Left ventricle myocardium inferior (tissue), 1 donor: ENCODE measurements around the gene PDLIM5. TPM values are rescaled to one million over a fixed set of nuclear protein-coding genes. Genes with fewer than 3 reads are reported as not detected.

ENCODE experiments used
- DNase-seq: peaks from one replicate; pipeline ENCODE4 v3.0.0-alpha.2; 2020
- H3K27ac ChIP-seq: fragments of 200-600 bp; replicated peaks from 2 replicates; pipeline ENCODE4 v1.8.0; 2021
- H3K27me3 ChIP-seq: fragments of 200-600 bp; 2 replicates; pipeline ENCODE4 v1.8.0; 2021; ENCODE audit warnings: low read depth
- H3K36me3 ChIP-seq: fragments of 200-600 bp; 2 replicates; pipeline ENCODE4 v1.8.0; 2021
- H3K4me1 ChIP-seq: fragments of 200-600 bp; 2 replicates; pipeline ENCODE4 v1.8.0; 2021
- H3K4me3 ChIP-seq: fragments of 200-600 bp; 2 replicates; pipeline ENCODE4 v1.8.0; 2021; ENCODE audit warnings: mild to moderate bottlenecking, moderate library complexity
- H3K9me3 ChIP-seq: fragments of 200-600 bp; replicated peaks from 2 replicates; pipeline ENCODE4 v1.8.0; 2021
- intact Hi-C: fragments of 100-400 bp; cut with micrococcal nuclease; formaldehyde crosslinking; loops from one replicate; pipeline ENCODE4 v1.11.0; 2022
- total RNA-seq: library from RNA; stranded (reverse); fragmentation: NEBNext Ultra II Directional; extraction: Animal tissue kit (Norgen Biotek cat#: 25700); gene quantifications from one replicate; pipeline ENCODE4 v1.2.1, GENCODE V29; 2021
- TF ChIP-seq, protein P1 (sequence below): fragments of 200-600 bp; IDR thresholded peaks from 2 replicates; pipeline ENCODE4 v1.8.0; 2021; ENCODE audit warnings: antibody characterized with exemption, mild to moderate bottlenecking, borderline replicate concordance
- donor health status: DM: no; HTN: yes; CAD: no; lungs with severe emphysema.

Gene PDLIM5
- total RNA-seq, 1 donor from 2014 or later, result 982 TPM

DNA sequence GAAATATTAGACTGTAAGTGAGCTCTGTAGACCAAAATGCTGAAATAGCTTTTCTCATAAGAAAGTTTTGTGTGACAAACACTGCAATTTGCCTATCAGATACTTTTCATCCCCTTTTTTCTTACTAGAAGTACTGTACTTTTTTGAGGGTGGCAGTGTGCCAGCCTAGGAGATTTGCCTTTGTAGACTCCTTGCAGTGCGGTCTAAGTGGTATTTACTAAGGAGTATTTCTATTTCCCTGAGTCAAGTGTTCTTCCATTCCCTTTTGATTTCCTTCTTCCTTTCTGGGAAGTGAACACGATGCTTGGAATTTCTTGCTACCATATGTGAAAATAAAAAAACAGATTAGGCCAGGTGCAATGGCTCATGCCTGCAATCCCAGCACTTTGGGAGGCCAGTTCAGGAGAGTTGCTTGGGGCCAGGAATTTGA lies 34.6 kb downstream of the PDLIM5 start:
- H3K4me1 ChIP-seq, result peaks cover 100% of the 10 kb centered on the region
- intact Hi-C loops, result no loop called here
- no peaks in the 10 kb centered on the region for H3K36me3 ChIP-seq
- no peak for DNase-seq
- H3K27me3 ChIP-seq, result no peaks in the 10 kb centered on the region
- H3K27ac ChIP-seq, result peak overlapping the region; percentile 56
- H3K4me3 ChIP-seq, result peak overlapping the region; percentile 7
- H3K9me3 ChIP-seq, result no peaks in the 10 kb centered on the region
- TF ChIP-seq, protein P1, sequence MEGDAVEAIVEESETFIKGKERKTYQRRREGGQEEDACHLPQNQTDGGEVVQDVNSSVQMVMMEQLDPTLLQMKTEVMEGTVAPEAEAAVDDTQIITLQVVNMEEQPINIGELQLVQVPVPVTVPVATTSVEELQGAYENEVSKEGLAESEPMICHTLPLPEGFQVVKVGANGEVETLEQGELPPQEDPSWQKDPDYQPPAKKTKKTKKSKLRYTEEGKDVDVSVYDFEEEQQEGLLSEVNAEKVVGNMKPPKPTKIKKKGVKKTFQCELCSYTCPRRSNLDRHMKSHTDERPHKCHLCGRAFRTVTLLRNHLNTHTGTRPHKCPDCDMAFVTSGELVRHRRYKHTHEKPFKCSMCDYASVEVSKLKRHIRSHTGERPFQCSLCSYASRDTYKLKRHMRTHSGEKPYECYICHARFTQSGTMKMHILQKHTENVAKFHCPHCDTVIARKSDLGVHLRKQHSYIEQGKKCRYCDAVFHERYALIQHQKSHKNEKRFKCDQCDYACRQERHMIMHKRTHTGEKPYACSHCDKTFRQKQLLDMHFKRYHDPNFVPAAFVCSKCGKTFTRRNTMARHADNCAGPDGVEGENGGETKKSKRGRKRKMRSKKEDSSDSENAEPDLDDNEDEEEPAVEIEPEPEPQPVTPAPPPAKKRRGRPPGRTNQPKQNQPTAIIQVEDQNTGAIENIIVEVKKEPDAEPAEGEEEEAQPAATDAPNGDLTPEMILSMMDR, result no peak

DNA sequence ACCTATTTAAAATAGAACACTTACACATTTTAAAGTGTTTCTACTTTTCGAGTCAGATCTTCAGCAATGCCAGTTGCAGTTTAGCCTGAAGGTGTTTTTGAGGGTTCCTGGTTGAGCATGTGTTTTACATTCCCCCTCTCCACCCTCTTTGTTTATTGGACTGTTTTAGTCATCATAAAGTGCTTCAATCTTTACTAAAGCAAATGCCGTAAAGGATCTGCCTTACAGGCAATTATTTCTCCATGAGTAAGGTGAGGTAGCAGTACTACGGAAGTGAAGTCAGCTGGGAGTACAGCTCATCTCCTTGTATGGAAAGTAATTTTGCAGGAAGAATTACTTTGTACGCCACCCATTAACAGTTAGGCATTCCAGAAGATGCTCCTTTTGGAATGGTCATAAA lies 36.9 kb downstream of the PDLIM5 start:
- no peak for DNase-seq
- intact Hi-C loops, result no loop called here
- peaks cover 2% of the 10 kb centered on the region for H3K36me3 ChIP-seq
- peak overlapping the region; percentile 56 for H3K27ac ChIP-seq
- peaks cover 100% of the 10 kb centered on the region for H3K4me1 ChIP-seq
- H3K27me3 ChIP-seq, result no peaks in the 10 kb centered on the region
- TF ChIP-seq, protein P1, result no peak
- no peaks in the 10 kb centered on the region for H3K9me3 ChIP-seq
- peak overlapping the region; percentile 7 for H3K4me3 ChIP-seq

DNA sequence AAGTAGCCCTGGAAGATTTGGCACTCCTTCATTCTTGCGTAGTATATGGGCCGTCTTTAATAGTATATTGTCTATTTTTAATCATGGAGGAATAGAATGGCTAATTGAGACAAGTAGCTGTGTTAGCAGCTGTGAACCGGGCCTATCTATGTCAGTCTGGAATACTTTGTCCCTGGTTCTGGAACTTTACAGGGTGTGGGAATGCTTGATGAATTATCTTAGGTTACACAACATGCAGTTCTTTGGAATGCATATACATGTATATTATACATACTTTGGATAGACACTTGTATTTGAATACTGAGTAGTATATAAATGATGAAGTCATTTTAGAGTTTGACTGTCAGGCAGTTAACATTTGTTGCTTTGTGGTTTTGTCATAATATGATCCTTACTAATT lies 37.4 kb downstream of the PDLIM5 start:
- H3K36me3 ChIP-seq, result peaks cover 5% of the 10 kb centered on the region
- H3K9me3 ChIP-seq, result no peaks in the 10 kb centered on the region
- H3K4me1 ChIP-seq, result peaks cover 96% of the 10 kb centered on the region
- intact Hi-C loops, result no loop called here
- no peak overlapping the region for H3K4me3 ChIP-seq
- TF ChIP-seq, protein P1, result no peak
- DNase-seq, result no peak
- H3K27me3 ChIP-seq, result no peaks in the 10 kb centered on the region
- peak overlapping the region; percentile 56 for H3K27ac ChIP-seq

DNA sequence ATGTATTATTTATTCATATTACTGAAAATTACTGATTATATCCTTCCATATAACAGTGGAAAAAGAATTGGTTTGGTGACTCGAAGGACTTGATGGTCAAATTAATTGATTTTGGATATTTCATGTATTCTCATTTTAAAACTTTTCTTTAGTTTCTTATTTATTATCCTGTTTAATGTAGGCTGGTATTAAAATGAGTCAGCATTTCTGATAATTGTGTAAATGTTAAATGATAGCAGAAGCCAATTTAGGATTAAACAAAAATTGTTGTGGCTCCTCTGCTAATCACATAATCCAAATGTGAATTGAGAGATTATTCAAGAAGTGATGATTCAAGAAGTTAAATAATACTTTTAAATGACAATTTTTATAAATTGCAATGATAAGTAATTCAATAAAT lies 38.7 kb downstream of the PDLIM5 start:
- peaks cover 93% of the 10 kb centered on the region for H3K4me1 ChIP-seq
- no peaks in the 10 kb centered on the region for H3K27me3 ChIP-seq
- H3K9me3 ChIP-seq, result no peaks in the 10 kb centered on the region
- no peak overlapping the region for H3K4me3 ChIP-seq
- TF ChIP-seq, protein P1, result no peak
- intact Hi-C loops, result no loop called here
- no peak for DNase-seq
- peaks cover 5% of the 10 kb centered on the region for H3K36me3 ChIP-seq
- no peak overlapping the region for H3K27ac ChIP-seq

DNA sequence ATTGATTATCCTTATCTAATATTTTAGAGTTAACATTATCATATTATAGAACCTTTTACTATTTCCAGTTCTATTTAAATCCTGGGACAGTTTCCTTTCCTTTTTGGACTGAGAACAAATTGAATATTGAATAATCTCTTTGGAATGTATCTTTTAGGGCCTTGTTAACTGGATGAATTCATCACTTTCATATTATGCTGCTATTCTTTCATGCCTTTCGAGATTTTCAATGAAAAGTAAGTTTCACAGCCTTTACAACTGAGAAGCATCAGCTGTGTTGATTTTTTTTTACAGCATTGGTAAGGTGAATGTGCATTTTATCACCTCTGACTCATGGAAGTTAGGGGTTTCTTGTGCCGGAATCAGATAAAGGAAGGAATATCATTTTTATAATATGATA lies 39.6 kb downstream of the PDLIM5 start:
- TF ChIP-seq, protein P1, result no peak
- peak overlapping the region; percentile 4 for H3K4me3 ChIP-seq
- peaks cover 5% of the 10 kb centered on the region for H3K36me3 ChIP-seq
- H3K27me3 ChIP-seq, result no peaks in the 10 kb centered on the region
- H3K27ac ChIP-seq, result peak overlapping the region; percentile 27
- H3K9me3 ChIP-seq, result no peaks in the 10 kb centered on the region
- no peak for DNase-seq
- peaks cover 93% of the 10 kb centered on the region for H3K4me1 ChIP-seq
- intact Hi-C loops, result no loop called here
